Endothelial cell of umbilical vein (primary cell): Measurements from ENCODE around the gene ARHGEF38. TPM values are rescaled to one million over a fixed set of nuclear protein-coding genes. Genes with fewer than 3 reads are reported as not detected.

Experiments used
- BruUV-seq: library from RNA; stranded (reverse); fragments of 400-500 nt; replicated peaks from 2 replicates; lab custom pipeline; 2021; lab: Mats Ljungman, UMichigan
- CTCF ChIA-PET: fragments of 300-600, 350-600 bp; sonication (Branson Sonifier 250); formaldehyde crosslinking; loops from one replicate; lab custom pipeline; 2021; ENCODE audit warnings: antibody characterized with exemption, inconsistent platforms; lab: Charles Lee
- POLR2A ChIA-PET: fragments of 300-600, 350-600 bp; sonication (Branson Sonifier 250); formaldehyde crosslinking; loops from one replicate; lab custom pipeline; 2021; ENCODE audit warnings: antibody characterized with exemption, inconsistent platforms; lab: Charles Lee
- DNase-seq: peaks from one replicate; pipeline ENCODE4 v3.0.0-alpha.2; 2011; ENCODE audit warnings: low read depth, low spot score
- FAIRE-seq: peaks from 2 replicates; lab custom pipeline; 2011; peaks lifted over from hg19 to GRCh38; lab: Jason Lieb, UNC
- H2AFZ ChIP-seq: 2 replicates; pipeline ENCODE4 v1.6.0; 2012; ENCODE audit warnings: low read depth, low read length, control low read depth, inconsistent platforms
- H3K27ac ChIP-seq: 2 replicates; pipeline ENCODE4 v1.5.1; 2011; ENCODE audit warnings: low read depth, mild to moderate bottlenecking, control low read depth, low read length, moderate library complexity; ENCODE audit not compliant: insufficient read depth
- H3K27me3 ChIP-seq, 2 experiments: 2 replicates each; pipeline versions ENCODE4 v1.6.0 to v1.6.1; 2011; ENCODE audit warnings: low read length in 2 of 2, mixed read lengths in 1 of 2; ENCODE audit not compliant: control insufficient read depth in 2 of 2, insufficient read depth in 2 of 2
- H3K36me3 ChIP-seq, 2 experiments: 2 replicates in 1 of 2; 3 replicates in 1 of 2; pipeline ENCODE4 v1.5.1; 2011; ENCODE audit warnings: low read length in 2 of 2, mild to moderate bottlenecking in 1 of 2, moderate library complexity in 1 of 2; ENCODE audit not compliant: control insufficient read depth in 2 of 2, insufficient read depth in 2 of 2; ENCODE audit errors: extremely low read depth in 1 of 2
- H3K4me1 ChIP-seq: 3 replicates; pipeline ENCODE4 v1.5.1; 2011; ENCODE audit warnings: mild to moderate bottlenecking, low read length; ENCODE audit not compliant: control insufficient read depth, insufficient read depth; ENCODE audit errors: extremely low read depth
- H3K4me2 ChIP-seq: 2 replicates; pipeline ENCODE4 v1.6.1; 2011; ENCODE audit warnings: low read length, control low read depth, mixed read lengths; ENCODE audit not compliant: insufficient read depth
- H3K4me3 ChIP-seq, 3 experiments: fragments of 200-600 bp in 1 of 3; sonication (generic), shearing (Covaris generic) in 1 of 3; replicated peaks in 1 of 3; 2 replicates each; pipeline ENCODE4 v1.5.1; 2011 to 2016; ENCODE audit warnings: control low read depth in 3 of 3, low read length in 3 of 3, mild to moderate bottlenecking in 2 of 3, inconsistent platforms in 1 of 3, low read depth in 1 of 3, moderate library complexity in 1 of 3; ENCODE audit not compliant: insufficient read depth in 1 of 3
- H3K79me2 ChIP-seq: 2 replicates; pipeline ENCODE4 v1.6.0; 2012; ENCODE audit warnings: low read length, inconsistent platforms; ENCODE audit not compliant: control insufficient read depth, insufficient read depth
- H3K9ac ChIP-seq: replicated peaks from 2 replicates; pipeline ENCODE3; 2011; ENCODE audit warnings: low read length, control low read depth; ENCODE audit not compliant: insufficient read depth; ENCODE audit errors: extremely low read depth
- H3K9me1 ChIP-seq: replicated peaks from 3 replicates; pipeline ENCODE4 v1.6.0; 2011; ENCODE audit warnings: mild to moderate bottlenecking, low read length; ENCODE audit not compliant: control insufficient read depth, insufficient read depth; ENCODE audit errors: extremely low read depth
- H3K9me3 ChIP-seq: replicated peaks from 2 replicates; pipeline ENCODE4 v1.5.1; 2012; ENCODE audit warnings: low read length, inconsistent platforms; ENCODE audit not compliant: control insufficient read depth, insufficient read depth
- H4K20me1 ChIP-seq: replicated peaks from 2 replicates; pipeline ENCODE3; 2011; ENCODE audit warnings: mild to moderate bottlenecking, low read length; ENCODE audit not compliant: control insufficient read depth, insufficient read depth; ENCODE audit errors: extremely low read depth
- CTCF ChIP-seq, 2 donors: IDR thresholded peaks; 1 replicate in 1 of 2; 2 replicates in 1 of 2; pipeline ENCODE4 v1.5.1; 2011; ENCODE audit warnings: low read length in 2 of 2, mild to moderate bottlenecking in 2 of 2, moderate library complexity in 2 of 2, control low read depth in 1 of 2, inconsistent platforms in 1 of 2, low read depth in 1 of 2; ENCODE audit not compliant: insufficient read depth in 1 of 2; ENCODE audit errors: extremely low read depth in 1 of 2
- EZH2 ChIP-seq: IDR thresholded peaks from 2 replicates; pipeline ENCODE4 v1.6.1; 2012; ENCODE audit warnings: borderline replicate concordance, low read depth, mild to moderate bottlenecking, moderate library complexity, low read length, inconsistent platforms; ENCODE audit not compliant: severe bottlenecking
- FOS ChIP-seq: IDR thresholded peaks from 2 replicates; pipeline ENCODE4 v1.6.1; 2011; ENCODE audit warnings: mild to moderate bottlenecking, low read length, moderate library complexity, borderline replicate concordance; ENCODE audit not compliant: insufficient read depth
- GATA2 ChIP-seq: IDR thresholded peaks from 2 replicates; pipeline ENCODE4 v1.7.0; 2011; ENCODE audit warnings: low read depth, mild to moderate bottlenecking, moderate library complexity, mixed read lengths, low read length; ENCODE audit not compliant: insufficient read length, insufficient read depth
- JUN ChIP-seq: IDR thresholded peaks from 2 replicates; pipeline ENCODE4 v1.6.1; 2011; ENCODE audit warnings: borderline replicate concordance, low read depth; ENCODE audit not compliant: insufficient read length, insufficient read depth
- MAX ChIP-seq: IDR thresholded peaks from 2 replicates; pipeline ENCODE4 v1.6.1; 2011; ENCODE audit not compliant: insufficient read depth, insufficient read length
- MYC ChIP-seq: IDR thresholded peaks from one replicate; pipeline ENCODE4 v1.6.1; 2011; ENCODE audit warnings: mild to moderate bottlenecking, low read depth, low read length
- POLR2A ChIP-seq: IDR thresholded peaks from 2 replicates; pipeline ENCODE4 v1.6.1; 2012; ENCODE audit warnings: low read depth, mild to moderate bottlenecking, control low read depth, low read length
- POLR2AphosphoS5 ChIP-seq: IDR thresholded peaks from 2 replicates; pipeline ENCODE4 v1.6.1; 2012; ENCODE audit warnings: low read depth, mild to moderate bottlenecking, control low read depth, low read length, moderate library complexity; ENCODE audit not compliant: insufficient read depth
- dilution Hi-C: fragments of 300-500 bp; cut with MboI; formaldehyde crosslinking; loops from one replicate; pipeline ENCODE4 v1.15.0; 2019; ENCODE audit warnings: low sequenced_read_pairs; ENCODE audit not compliant: extremely low pct_ligation_motif_present
- intact Hi-C: fragments of 100-400 bp; cut with micrococcal nuclease; formaldehyde crosslinking; loops from one replicate; pipeline ENCODE4 v1.10.0; 2022
- polyA plus RNA-seq, 4 experiments: library from polyadenylated mRNA; depleted of rRNA in 3 of 4; stranded (reverse) in 3 of 4; unstranded in 1 of 4; fragments of >200 nt; gene quantifications; 2 replicates each; pipeline versions ENCODE4 v1.2.1 to v1.2.3, GENCODE V29; 2011 to 2012; ENCODE audit warnings: missing spikeins in 1 of 4
- total RNA-seq: library from RNA; stranded (reverse); gene quantifications from 2 replicates; pipeline ENCODE4 v1.2.3, GENCODE V29; 2021

Gene ARHGEF38
- total and polyA plus RNA-seq, 2 donors (not counting 3 experiments of a cell fraction or from before 2014, with no cell fraction given) = not detected

GRCh38 chr4:105679186-105679585 is 126.8 kb downstream of the ARHGEF38 start:
- H3K4me3 ChIP-seq = no peak overlapping the region
- H3K36me3 ChIP-seq = peaks cover 0 to 6% of the 10 kb centered on the region in 2 experiments
- no peak overlapping the region for H3K9ac ChIP-seq
- no peak overlapping the region for H3K27ac ChIP-seq
- no peaks in the 10 kb centered on the region for H3K27me3 ChIP-seq
- no peak overlapping the region for H2AFZ ChIP-seq
- no peaks in the 10 kb centered on the region for H4K20me1 ChIP-seq
- no peaks in the 10 kb centered on the region for H3K9me1 ChIP-seq
- peaks cover 3% of the 10 kb centered on the region for H3K4me1 ChIP-seq
- POLR2A ChIA-PET = no interaction called here
- DNase-seq (peak; percentile 60), FAIRE-seq (no peak)
- CTCF ChIA-PET = interaction anchor here (1.0 to 1.5 kb wide), 2 partner anchors 14 to 587 kb away, joined by 3 to 4 read pairs; no protein-coding TSS in a partner anchor
- TF ChIP-seq POLR2AphosphoS5 = no peak
- no peak for TF ChIP-seq POLR2A
- no peak for TF ChIP-seq GATA2
- no peak for TF ChIP-seq MYC
- TF ChIP-seq CTCF (IDR thresholded peaks at IDR 0.05; ENCODE audit: extremely low read depth in 1 of 2, insufficient read depth in 1 of 2, low read depth in 1 of 2, low read length in 2 of 2) = no peak
- TF ChIP-seq FOS = no peak
- TF ChIP-seq JUN = no peak
- no peak for TF ChIP-seq MAX
- TF ChIP-seq EZH2 = no peak
- H3K79me2 ChIP-seq = no peaks in the 10 kb centered on the region
- dilution Hi-C loops = no loop called here
- no peaks in the 10 kb centered on the region for H3K9me3 ChIP-seq
- intact Hi-C loops = no loop called here
- BruUV-seq = no TSS peak
- H3K4me2 ChIP-seq = no peak overlapping the region
